ENCODE data around the gene ZIC1. TPM values are rescaled to one million over a fixed set of nuclear protein-coding genes. Genes with fewer than 3 reads are reported as not detected.

Gene ZIC1
- total RNA-seq, 2 experiments from 2014 or later, result not detected

- peaks cover 11% of the 10 kb centered on the region for H3K36me3 Mint-ChIP-seq
- ChIA-PET CTCF (no interaction called here), POLR2A (no interaction called here)
- no peak overlapping the region for H3K27ac Mint-ChIP-seq
- no peak for DNase-seq
- intact Hi-C loops (cut with micrococcal nuclease), result no loop called here
- no peak overlapping the region for H3K4me3 Mint-ChIP-seq
- peaks cover 4% of the 10 kb centered on the region for H3K9me3 Mint-ChIP-seq
- peaks cover 65% of the 10 kb centered on the region for H3K27me3 Mint-ChIP-seq
- H3K4me1 Mint-ChIP-seq (ENCODE audit: low read depth), result peaks cover 2% of the 10 kb centered on the region
These were observed 5.7 kb upstream of the ZIC1 start for GRCh38 chr3:147403511-147403910.

DNA sequence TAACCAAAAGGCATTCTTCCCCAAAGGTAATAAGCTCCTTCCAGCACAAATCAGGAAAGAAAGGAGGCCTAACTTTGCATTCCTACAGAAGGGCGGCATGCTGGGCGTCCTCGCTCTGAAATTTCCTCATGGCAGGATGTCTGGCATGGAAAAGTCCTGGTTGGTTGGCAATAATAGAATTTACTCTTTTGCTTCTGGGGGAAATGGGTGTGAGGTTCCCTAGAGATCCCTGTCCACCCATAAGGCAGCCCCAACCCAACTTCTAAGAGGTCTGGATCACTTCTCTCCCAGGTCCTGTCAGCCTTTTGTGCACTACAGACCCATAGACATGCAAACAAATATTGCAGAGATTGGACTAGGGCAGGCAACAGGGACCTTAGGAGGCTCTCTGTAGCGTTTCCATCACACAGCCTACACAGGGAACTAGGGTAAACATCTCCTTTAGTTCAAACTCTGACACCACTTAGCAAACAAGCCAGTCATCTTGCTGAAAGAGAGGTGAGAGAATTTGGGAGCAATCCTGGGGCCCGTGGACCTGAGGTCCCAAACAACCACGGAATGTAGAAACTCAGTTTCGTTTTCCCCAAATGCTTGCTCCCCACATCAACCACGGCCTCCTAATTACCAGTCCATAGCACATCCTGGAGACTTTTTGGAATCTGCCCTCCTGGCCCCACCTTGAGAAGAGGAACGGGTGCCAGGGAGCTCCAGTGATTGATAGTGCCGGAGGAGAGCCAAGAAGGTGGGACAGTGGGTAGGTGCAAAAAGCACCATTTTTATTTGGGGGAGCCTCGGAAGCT, 5.0 kb upstream of the ZIC1 start:
- Mint-ChIP-seq H3K9me3 (peaks cover 4% of the 10 kb centered on the region), H3K4me3 (no peak overlapping the region), H3K27me3 (peaks cover 68% of the 10 kb centered on the region), H3K4me1 (ENCODE audit: low read depth) (peaks cover 2% of the 10 kb centered on the region), H3K27ac (no peak overlapping the region), H3K36me3 (peaks cover 12% of the 10 kb centered on the region)
- POLR2A ChIA-PET, result no interaction called here
- CTCF ChIA-PET, result no interaction called here
- DNase-seq, result no peak
- intact Hi-C loops (cut with micrococcal nuclease), result no loop called here

- peaks cover 14% of the 10 kb centered on the region for H3K36me3 Mint-ChIP-seq
- intact Hi-C loops (cut with micrococcal nuclease), result no loop called here
- peaks cover 4% of the 10 kb centered on the region for H3K9me3 Mint-ChIP-seq
- H3K27ac Mint-ChIP-seq, result no peak overlapping the region
- H3K4me1 Mint-ChIP-seq (ENCODE audit: low read depth), result peaks cover 2% of the 10 kb centered on the region
- POLR2A ChIA-PET, result no interaction called here
- H3K4me3 Mint-ChIP-seq, result no peak overlapping the region
- no peak for DNase-seq
- peaks cover 71% of the 10 kb centered on the region for H3K27me3 Mint-ChIP-seq
- CTCF ChIA-PET, result no interaction called here
These were observed 4.3 kb upstream of the ZIC1 start for GRCh38 chr3:147404800-147405230.

- intact Hi-C loops (cut with micrococcal nuclease), result no loop called here
- peaks cover 2% of the 10 kb centered on the region for H3K4me1 Mint-ChIP-seq (ENCODE audit: low read depth)
- H3K27me3 Mint-ChIP-seq, result peaks cover 71% of the 10 kb centered on the region
- no peak overlapping the region for H3K4me3 Mint-ChIP-seq
- H3K9me3 Mint-ChIP-seq, result peaks cover 4% of the 10 kb centered on the region
- H3K36me3 Mint-ChIP-seq, result peaks cover 14% of the 10 kb centered on the region
- ChIA-PET POLR2A (no interaction called here), CTCF (no interaction called here)
- no peak overlapping the region for H3K27ac Mint-ChIP-seq
- no peak for DNase-seq
These were observed 3.7 kb upstream of the ZIC1 start for GRCh38 chr3:147405231-147406027.

GRCh38 chr3:147406028-147406931, 2.9 kb upstream of the ZIC1 start, which contains the start of gene ZIC4:
Gene ZIC4 (minus strand): TSS chr3:147406543. CDS start chr3:147402797, 3,746 bp downstream.
- Mint-ChIP-seq H3K27me3 (peaks cover 72% of the 10 kb centered on the region), H3K4me1 (ENCODE audit: low read depth) (peaks cover 9% of the 10 kb centered on the region), H3K9me3 (peaks cover 6% of the 10 kb centered on the region), H3K36me3 (peaks cover 17% of the 10 kb centered on the region), H3K4me3 (no peak within 1 kb of the TSS), H3K27ac (no peak within 1 kb of the TSS)
- ChIA-PET POLR2A (no interaction called here), CTCF (no interaction called here)
- intact Hi-C loops (cut with micrococcal nuclease), result no loop called here
- no peak for DNase-seq

DNA sequence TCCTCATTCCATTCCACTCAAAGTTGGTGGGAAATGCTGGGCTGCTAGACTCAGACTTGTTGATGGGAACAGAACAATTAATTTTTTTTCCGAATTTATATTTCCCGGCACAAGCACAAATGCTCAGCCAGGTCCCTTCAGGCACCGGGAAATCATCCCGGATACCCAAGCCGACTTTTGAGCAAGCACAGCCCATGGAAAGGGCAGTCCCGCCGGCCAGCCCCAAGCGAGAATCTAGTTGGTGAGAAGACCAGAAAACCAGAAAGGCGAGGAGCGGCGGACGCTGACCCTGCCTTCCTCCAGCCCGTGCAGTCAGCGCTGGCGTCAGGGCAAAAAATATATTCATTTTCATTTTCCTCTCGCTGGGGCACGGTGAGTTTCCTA, 2.1 kb upstream of the ZIC1 start:
- peaks cover 22% of the 10 kb centered on the region for H3K36me3 Mint-ChIP-seq
- H3K4me3 Mint-ChIP-seq, result no peak overlapping the region
- POLR2A ChIA-PET, result no interaction called here
- peaks cover 78% of the 10 kb centered on the region for H3K27me3 Mint-ChIP-seq
- CTCF ChIA-PET, result no interaction called here
- no peak overlapping the region for H3K27ac Mint-ChIP-seq
- peaks cover 11% of the 10 kb centered on the region for H3K9me3 Mint-ChIP-seq
- intact Hi-C loops (cut with micrococcal nuclease), result no loop called here
- DNase-seq, result no peak
- peaks cover 15% of the 10 kb centered on the region for H3K4me1 Mint-ChIP-seq (ENCODE audit: low read depth)

- ChIA-PET POLR2A (no interaction called here), CTCF (no interaction called here)
- H3K27me3 Mint-ChIP-seq, result peaks cover 79% of the 10 kb centered on the region
- intact Hi-C loops (cut with micrococcal nuclease), result no loop called here
- H3K27ac Mint-ChIP-seq, result no peak overlapping the region
- H3K4me3 Mint-ChIP-seq, result no peak overlapping the region
- H3K36me3 Mint-ChIP-seq, result peaks cover 26% of the 10 kb centered on the region
- DNase-seq, result no peak
- H3K4me1 Mint-ChIP-seq (ENCODE audit: low read depth), result peaks cover 18% of the 10 kb centered on the region
- peaks cover 11% of the 10 kb centered on the region for H3K9me3 Mint-ChIP-seq
These were observed 1.5 kb upstream of the ZIC1 start for GRCh38 chr3:147407498-147408187.

GRCh38 chr3:147408188-147409100, 721 bp upstream of the ZIC1 start:
- ChIA-PET CTCF (no interaction called here), POLR2A (no interaction called here)
- peaks cover 82% of the 10 kb centered on the region for H3K27me3 Mint-ChIP-seq
- peaks cover 11% of the 10 kb centered on the region for H3K9me3 Mint-ChIP-seq
- no peak for DNase-seq
- H3K4me3 Mint-ChIP-seq, result no peak overlapping the region
- peaks cover 29% of the 10 kb centered on the region for H3K36me3 Mint-ChIP-seq
- intact Hi-C loops (cut with micrococcal nuclease), result no loop called here
- H3K4me1 Mint-ChIP-seq (ENCODE audit: low read depth), result peaks cover 23% of the 10 kb centered on the region
- peak overlapping the region; percentile 16 for H3K27ac Mint-ChIP-seq

DNA sequence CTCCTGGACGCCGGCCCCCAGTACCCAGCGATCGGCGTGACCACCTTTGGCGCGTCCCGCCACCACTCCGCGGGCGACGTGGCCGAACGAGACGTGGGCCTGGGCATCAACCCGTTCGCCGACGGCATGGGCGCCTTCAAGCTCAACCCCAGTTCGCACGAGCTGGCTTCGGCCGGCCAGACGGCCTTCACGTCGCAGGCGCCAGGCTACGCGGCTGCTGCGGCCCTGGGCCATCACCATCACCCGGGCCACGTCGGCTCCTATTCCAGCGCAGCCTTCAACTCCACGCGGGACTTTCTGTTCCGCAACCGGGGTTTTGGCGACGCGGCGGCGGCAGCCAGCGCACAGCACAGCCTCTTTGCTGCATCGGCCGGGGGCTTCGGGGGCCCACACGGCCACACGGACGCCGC, 956 bp downstream of the ZIC1 start:
- H3K4me1 Mint-ChIP-seq (ENCODE audit: low read depth), result peaks cover 25% of the 10 kb centered on the region
- H3K27me3 Mint-ChIP-seq, result peaks cover 82% of the 10 kb centered on the region
- intact Hi-C loops (cut with micrococcal nuclease), result loop anchor here (2.0 to 5.0 kb wide), 3 partner anchors 21 to 53 kb away; no protein-coding TSS in a partner anchor
- POLR2A ChIA-PET, result no interaction called here
- CTCF ChIA-PET, result no interaction called here
- no peak for DNase-seq
- peaks cover 11% of the 10 kb centered on the region for H3K9me3 Mint-ChIP-seq
- H3K36me3 Mint-ChIP-seq, result peaks cover 30% of the 10 kb centered on the region
- H3K27ac Mint-ChIP-seq, result no peak overlapping the region
- H3K4me3 Mint-ChIP-seq, result no peak overlapping the region

DNA sequence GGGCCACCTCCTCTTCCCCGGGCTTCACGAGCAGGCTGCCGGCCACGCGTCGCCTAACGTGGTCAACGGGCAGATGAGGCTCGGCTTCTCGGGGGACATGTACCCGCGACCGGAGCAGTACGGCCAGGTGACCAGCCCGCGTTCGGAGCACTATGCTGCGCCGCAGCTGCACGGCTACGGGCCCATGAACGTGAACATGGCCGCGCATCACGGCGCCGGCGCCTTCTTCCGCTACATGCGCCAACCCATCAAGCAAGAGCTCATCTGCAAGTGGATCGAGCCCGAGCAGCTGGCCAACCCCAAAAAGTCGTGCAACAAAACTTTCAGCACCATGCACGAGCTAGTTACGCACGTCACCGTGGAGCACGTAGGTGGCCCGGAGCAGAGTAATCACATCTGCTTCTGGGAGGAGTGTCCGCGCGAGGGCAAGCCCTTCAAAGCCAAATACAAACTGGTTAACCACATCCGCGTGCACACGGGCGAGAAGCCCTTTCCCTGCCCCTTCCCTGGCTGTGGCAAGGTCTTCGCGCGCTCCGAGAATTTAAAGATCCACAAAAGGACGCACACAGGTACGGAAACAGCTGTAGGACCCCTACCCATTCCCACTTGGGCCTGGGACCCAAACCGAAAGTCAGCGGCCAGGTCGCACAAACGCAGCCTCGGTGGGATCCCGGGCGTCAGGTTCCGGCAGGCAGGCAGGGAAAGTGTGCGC, 1.5 kb downstream of the ZIC1 start:
- peaks cover 25% of the 10 kb centered on the region for H3K4me1 Mint-ChIP-seq (ENCODE audit: low read depth)
- CTCF ChIA-PET, result no interaction called here
- peaks cover 11% of the 10 kb centered on the region for H3K9me3 Mint-ChIP-seq
- H3K27me3 Mint-ChIP-seq, result peaks cover 80% of the 10 kb centered on the region
- peak overlapping the region; percentile 40 for H3K27ac Mint-ChIP-seq
- H3K36me3 Mint-ChIP-seq, result peaks cover 33% of the 10 kb centered on the region
- no peak for DNase-seq
- POLR2A ChIA-PET, result interaction anchor here (0.5 kb wide), 1 partner anchor 1599 kb away, joined by 7 read pairs; no protein-coding TSS in a partner anchor
- intact Hi-C loops (cut with micrococcal nuclease), result loop anchor here (2.0 to 5.0 kb wide), 3 partner anchors 22 to 53 kb away; no protein-coding TSS in a partner anchor
- peak overlapping the region; percentile 54 for H3K4me3 Mint-ChIP-seq

Data from activated CD4-positive, alpha-beta memory T cell treated with anti-CD3 and anti-CD28 coated beads for 36 hours (primary cell).